Peyer's patch (tissue), 4 donors: Measurements from ENCODE around the gene EPB42. TPM values are rescaled to one million over a fixed set of nuclear protein-coding genes. Genes with fewer than 3 reads are reported as not detected.
"Not testable (repeated sequence)": the region's sequence is repeated elsewhere in the genome, so short reads cannot be mapped to it uniquely, and the experiment has no call there.

Source experiments
- DNase-seq, 3 donors: peaks; one replicate each; pipeline ENCODE4 v3.0.0-alpha.2; 2017 to 2019
- H3K27ac ChIP-seq, 4 donors: fragments of 200-600 bp; sonication (generic); one replicate each; pipeline ENCODE4 v1.5.1; 2016 to 2019
- H3K27me3 ChIP-seq, 2 donors: fragments of 200-600 bp; sonication (generic); one replicate each; pipeline ENCODE4 v1.5.1; 2019
- H3K36me3 ChIP-seq, 3 donors: fragments of 200-600 bp; sonication (generic); one replicate each; pipeline ENCODE4 v1.5.1; 2016 to 2019
- H3K4me1 ChIP-seq, 4 donors: fragments of 200-600 bp; sonication (generic); one replicate each; pipeline ENCODE4 v1.5.1; 2016 to 2019
- H3K4me3 ChIP-seq, 4 donors: fragments of 200-600 bp; sonication (generic); 1 replicate in 3 of 4; 2 replicates in 1 of 4; pipeline ENCODE4 v1.5.1; 2016 to 2019; ENCODE audit warnings: mild to moderate bottlenecking in 1 of 4
- H3K9me3 ChIP-seq, 4 donors: fragments of 200-600 bp; sonication (generic); one replicate each; pipeline ENCODE4 v1.5.1; 2016 to 2019; ENCODE audit warnings: mild to moderate bottlenecking in 1 of 4
- POLR2A ChIP-seq, 2 donors: fragments of 450-650 bp; IDR thresholded peaks; one replicate each; pipeline ENCODE4 v1.5.1; 2017; ENCODE audit warnings: antibody characterized with exemption in 2 of 2, mild to moderate bottlenecking in 2 of 2, moderate library complexity in 2 of 2
- total RNA-seq, 4 donors: library from RNA; depleted of rRNA; stranded (reverse); fragments of >200 nt; gene quantifications; one replicate each; pipeline ENCODE4 v1.1.0, GENCODE V29; 2016
- TF ChIP-seq, protein P1 (sequence below), 6 experiments: fragments of 450-650 bp in 4 of 6; fragments of 200-600 bp in 2 of 6; sonication (generic) in 1 of 6; IDR thresholded peaks; one replicate each; pipeline ENCODE4 v1.5.1; 2017 to 2019; ENCODE audit warnings: antibody characterized with exemption in 6 of 6, mild to moderate bottlenecking in 3 of 6, moderate library complexity in 1 of 6

EPB42 gene
- total RNA-seq, 4 donors from 2014 or later, result not detected

DNA sequence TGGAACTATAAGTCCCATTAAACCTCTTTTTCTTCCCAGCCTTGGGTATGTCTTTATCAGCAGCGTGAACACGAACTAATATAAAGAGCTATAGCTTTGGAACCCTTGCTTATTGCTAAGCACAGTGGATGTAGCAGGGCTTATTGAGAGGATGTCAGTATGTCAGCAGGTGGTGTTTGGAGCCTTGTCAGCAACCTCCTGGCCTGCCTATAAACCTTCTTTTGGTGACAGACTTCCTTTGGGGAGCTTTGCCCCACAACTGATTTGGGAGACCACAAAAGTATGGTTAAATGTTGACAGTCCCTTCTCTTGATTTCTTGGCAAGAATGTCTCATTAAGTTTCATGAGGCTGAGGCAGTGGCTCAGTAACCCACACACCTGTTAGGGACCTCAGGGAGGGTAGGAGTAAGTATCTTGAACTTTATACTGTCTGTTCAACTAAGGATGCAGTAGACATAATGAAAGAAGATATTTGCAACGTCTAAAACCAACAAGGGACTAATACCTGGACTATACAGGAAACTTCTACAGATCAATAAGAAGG lies 20.8 kb downstream of the EPB42 start:
- Histone ChIP-seq H3K4me3 (no peak overlapping the region), H3K9me3 (no peaks in the 10 kb centered on the region), H3K4me1 (no peaks in the 10 kb centered on the region), H3K27me3 (no peaks in the 10 kb centered on the region), H3K36me3 (peaks cover 0 to 27% (median 0%) of the 10 kb centered on the region in 3 donors), H3K27ac (no peak overlapping the region)
- TF ChIP-seq, protein P1, sequence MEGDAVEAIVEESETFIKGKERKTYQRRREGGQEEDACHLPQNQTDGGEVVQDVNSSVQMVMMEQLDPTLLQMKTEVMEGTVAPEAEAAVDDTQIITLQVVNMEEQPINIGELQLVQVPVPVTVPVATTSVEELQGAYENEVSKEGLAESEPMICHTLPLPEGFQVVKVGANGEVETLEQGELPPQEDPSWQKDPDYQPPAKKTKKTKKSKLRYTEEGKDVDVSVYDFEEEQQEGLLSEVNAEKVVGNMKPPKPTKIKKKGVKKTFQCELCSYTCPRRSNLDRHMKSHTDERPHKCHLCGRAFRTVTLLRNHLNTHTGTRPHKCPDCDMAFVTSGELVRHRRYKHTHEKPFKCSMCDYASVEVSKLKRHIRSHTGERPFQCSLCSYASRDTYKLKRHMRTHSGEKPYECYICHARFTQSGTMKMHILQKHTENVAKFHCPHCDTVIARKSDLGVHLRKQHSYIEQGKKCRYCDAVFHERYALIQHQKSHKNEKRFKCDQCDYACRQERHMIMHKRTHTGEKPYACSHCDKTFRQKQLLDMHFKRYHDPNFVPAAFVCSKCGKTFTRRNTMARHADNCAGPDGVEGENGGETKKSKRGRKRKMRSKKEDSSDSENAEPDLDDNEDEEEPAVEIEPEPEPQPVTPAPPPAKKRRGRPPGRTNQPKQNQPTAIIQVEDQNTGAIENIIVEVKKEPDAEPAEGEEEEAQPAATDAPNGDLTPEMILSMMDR (IDR thresholded peaks at IDR 0.05), result no peak
- TF ChIP-seq POLR2A (IDR thresholded peaks at IDR 0.05), result no peak
- DNase-seq, result no peak

DNA sequence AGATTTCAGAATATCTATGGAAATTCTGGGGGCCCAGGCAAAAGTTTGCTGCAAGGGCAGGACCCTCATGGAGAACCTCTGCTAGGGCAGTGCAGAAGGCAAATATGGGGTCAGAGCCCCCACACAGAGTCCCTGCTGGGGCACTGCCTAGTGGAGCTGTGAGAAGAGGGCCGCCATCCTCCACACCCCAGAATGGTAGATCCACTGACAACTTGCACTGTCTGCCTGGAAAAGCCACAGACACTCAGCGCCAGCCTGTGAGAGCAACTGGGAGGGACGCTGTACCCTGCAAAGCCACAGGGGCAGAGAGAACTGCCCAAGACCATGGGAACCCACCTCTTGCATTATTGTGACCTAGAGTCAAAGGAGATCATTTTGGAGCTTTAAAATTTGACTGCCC lies 21.8 kb downstream of the EPB42 start:
- Histone ChIP-seq H3K9me3 (no peaks in the 10 kb centered on the region), H3K36me3 (peaks cover 0 to 37% (median 0%) of the 10 kb centered on the region in 3 donors), H3K4me1 (no peaks in the 10 kb centered on the region), H3K4me3 (no peak overlapping the region), H3K27ac (no peak overlapping the region), H3K27me3 (no peaks in the 10 kb centered on the region)
- TF ChIP-seq POLR2A (IDR thresholded peaks at IDR 0.05), result no peak
- TF ChIP-seq, protein P1 (IDR thresholded peaks at IDR 0.05), result no peak
- no peak for DNase-seq

DNA sequence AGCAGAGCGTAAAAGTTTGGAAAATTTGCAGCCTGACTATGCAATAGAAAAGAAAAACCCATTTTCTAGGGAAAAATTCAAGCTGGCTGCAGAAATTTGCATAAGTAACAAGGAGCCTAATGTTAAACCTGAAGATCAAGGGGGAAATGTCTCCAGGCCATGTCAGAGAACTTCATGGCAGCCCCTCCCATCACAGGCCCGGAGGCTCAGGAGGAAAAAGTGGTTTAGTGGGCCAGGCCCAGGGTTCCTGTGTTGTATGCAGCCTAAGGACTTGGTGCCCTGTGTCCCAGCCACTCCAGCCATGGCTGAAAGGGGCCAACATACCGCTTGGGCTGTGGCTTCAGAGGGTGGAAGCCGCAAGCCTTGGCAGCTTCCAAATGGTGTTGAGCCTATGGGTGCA lies 22.3 kb downstream of the EPB42 start:
- not testable (repeated sequence) for H3K27me3 ChIP-seq, H3K4me3 ChIP-seq, H3K27ac ChIP-seq, DNase-seq, H3K9me3 ChIP-seq, H3K4me1 ChIP-seq
- peaks cover 0 to 39% (median 0%) of the 10 kb centered on the region in 3 donors for H3K36me3 ChIP-seq

DNA sequence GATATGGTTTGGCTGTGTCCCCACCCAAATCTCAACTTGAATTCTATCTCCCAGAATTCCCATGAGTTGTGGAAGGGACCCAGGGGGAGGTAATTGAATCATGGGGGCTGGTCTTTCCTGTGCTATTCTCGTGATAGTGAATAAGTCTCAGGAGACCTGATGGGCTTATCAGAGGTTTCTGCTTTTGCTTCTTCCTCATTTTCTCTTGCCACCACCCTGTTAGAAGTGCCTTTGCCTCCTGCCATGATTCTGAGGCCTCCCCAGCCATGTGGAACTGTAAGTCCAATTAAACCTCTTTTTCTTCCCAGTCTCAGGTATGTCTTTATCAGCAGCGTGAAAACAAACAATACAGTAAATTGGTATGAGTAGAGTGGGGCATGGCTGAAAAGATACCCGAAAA lies 23.0 kb downstream of the EPB42 start:
- not testable (repeated sequence) for H3K9me3 ChIP-seq, H3K4me1 ChIP-seq, H3K27me3 ChIP-seq, H3K27ac ChIP-seq, H3K4me3 ChIP-seq, DNase-seq
- peaks cover 0 to 47% (median 0%) of the 10 kb centered on the region in 3 donors for H3K36me3 ChIP-seq

DNA sequence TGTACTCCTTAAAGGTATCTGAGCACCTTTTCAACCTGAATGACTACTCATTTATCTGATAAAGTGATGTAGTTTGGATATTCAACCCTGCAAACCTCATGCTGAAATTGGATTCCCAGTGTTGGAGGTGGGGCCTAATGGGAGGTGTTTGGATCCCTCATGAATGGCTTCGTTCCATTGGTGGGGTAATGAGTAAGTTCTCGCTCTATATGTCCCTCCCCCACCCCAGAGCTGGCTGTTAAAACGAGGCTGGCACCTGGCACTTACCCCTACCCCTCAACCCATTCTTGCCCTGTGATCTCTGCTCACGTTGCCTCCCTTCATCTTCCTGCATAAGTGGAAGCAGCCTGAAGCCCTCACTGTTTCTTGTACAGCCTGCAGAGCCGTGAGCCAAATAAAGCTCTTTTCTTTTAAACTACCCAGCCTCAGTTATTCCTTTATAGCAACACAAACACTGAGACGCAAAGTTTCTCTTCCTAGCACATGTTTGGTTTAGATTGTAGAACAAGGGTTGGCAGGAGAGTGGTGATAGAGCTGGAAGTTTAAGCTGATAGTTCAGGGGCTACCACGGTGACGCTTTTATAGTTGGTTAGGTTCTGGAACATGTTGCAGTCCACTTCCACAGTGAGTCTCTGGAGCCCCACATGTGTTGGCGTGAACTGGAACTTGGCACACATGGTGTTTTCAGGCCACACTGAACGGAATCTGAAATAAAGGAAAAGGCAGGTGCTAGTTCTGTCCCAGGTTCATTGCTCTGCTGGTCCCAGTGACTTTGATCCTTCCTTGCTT lies 23.9 kb downstream of the EPB42 start:
- no peaks in the 10 kb centered on the region for H3K4me1 ChIP-seq
- no peak overlapping the region for H3K27ac ChIP-seq
- peaks cover 0 to 55% (median 0%) of the 10 kb centered on the region in 3 donors for H3K36me3 ChIP-seq

DNA sequence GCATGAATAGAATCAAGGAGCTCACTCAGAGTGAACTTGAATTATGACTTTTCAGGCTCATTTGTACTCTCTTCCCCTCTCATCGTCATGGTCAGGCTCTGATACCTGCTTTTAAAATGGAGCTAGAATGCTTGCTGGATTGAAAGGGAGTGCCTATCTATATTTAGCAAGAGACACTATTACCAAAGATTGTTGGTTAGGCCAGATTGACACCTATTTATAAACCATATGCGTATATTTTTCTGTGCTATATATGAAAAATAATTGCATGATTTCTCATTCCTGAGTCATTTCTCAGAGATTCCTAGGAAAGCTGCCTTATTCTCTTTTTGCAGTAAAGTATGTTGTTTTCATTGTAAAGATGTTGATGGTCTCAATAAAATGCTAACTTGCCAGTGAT lies 26.0 kb downstream of the EPB42 start:
- Histone ChIP-seq H3K36me3 (peaks cover 0 to 77% (median 0%) of the 10 kb centered on the region in 3 donors), H3K9me3 (no peaks in the 10 kb centered on the region), H3K27me3 (no peaks in the 10 kb centered on the region), H3K27ac (no peak overlapping the region), H3K4me1 (no peaks in the 10 kb centered on the region), H3K4me3 (no peak overlapping the region)
- TF ChIP-seq, protein P1 (IDR thresholded peaks at IDR 0.05), result no peak
- no peak for TF ChIP-seq POLR2A (IDR thresholded peaks at IDR 0.05)
- no peak for DNase-seq

More for the DNA sequence above, 23.9 kb downstream of the EPB42 start:
- DNase-seq, result no peak
- no peaks in the 10 kb centered on the region for H3K27me3 ChIP-seq
- no peaks in the 10 kb centered on the region for H3K9me3 ChIP-seq
- no peak overlapping the region for H3K4me3 ChIP-seq
- TF ChIP-seq, protein P1 (IDR thresholded peaks at IDR 0.05), result no peak
- no peak for TF ChIP-seq POLR2A (IDR thresholded peaks at IDR 0.05)
